Parathyroid adenoma (tissue), 2 donors: ENCODE results near the gene PDIA3.

Experiments used
- H2AFZ ChIP-seq: fragments of 300-600 bp; sonication (generic); one replicate; pipeline ENCODE4 v1.7.0; 2017; ENCODE audit warnings: antibody characterized with exemption, mild to moderate bottlenecking
- H3K27ac ChIP-seq: fragments of 300-600 bp; sonication (generic); one replicate; pipeline ENCODE4 v1.7.0; 2017
- H3K27me3 ChIP-seq: fragments of 300-600 bp; sonication (generic); one replicate; pipeline ENCODE4 v1.7.0; 2017; ENCODE audit warnings: low read length; ENCODE audit not compliant: control insufficient read depth, insufficient read depth
- H3K36me3 ChIP-seq: fragments of 300-600 bp; sonication (generic); one replicate; pipeline ENCODE4 v1.7.0; 2017; ENCODE audit warnings: low read length; ENCODE audit not compliant: control insufficient read depth, insufficient read depth
- H3K4me1 ChIP-seq: fragments of 300-600 bp; sonication (generic); one replicate; pipeline ENCODE4 v1.7.0; 2017; ENCODE audit warnings: control low read depth
- H3K4me2 ChIP-seq: fragments of 300-600 bp; sonication (generic); one replicate; pipeline ENCODE4 v1.7.0; 2017; ENCODE audit warnings: low read length
- H3K4me3 ChIP-seq: fragments of 300-600 bp; sonication (generic); one replicate; pipeline ENCODE4 v1.7.0; 2017; ENCODE audit warnings: low read depth, low read length
- H3K79me2 ChIP-seq: fragments of 300-600 bp; sonication (generic); one replicate; pipeline ENCODE4 v1.7.0; 2017; ENCODE audit warnings: control low read depth
- H3K9ac ChIP-seq: fragments of 300-600 bp; sonication (generic); one replicate; pipeline ENCODE4 v1.7.0; 2017; ENCODE audit warnings: mild to moderate bottlenecking
- H3K9me3 ChIP-seq: fragments of 300-600 bp; sonication (generic); one replicate; pipeline ENCODE4 v1.7.0; 2017; ENCODE audit warnings: low read length; ENCODE audit not compliant: control insufficient read depth
- TF ChIP-seq, protein P1 (sequence below): fragments of 300-600 bp; sonication (generic); IDR thresholded peaks from one replicate; pipeline ENCODE4 v1.7.0; 2017; ENCODE audit warnings: antibody characterized with exemption, mild to moderate bottlenecking
- donor health status: primary hyperparathyroidism.

The PDIA3 gene

DNA sequence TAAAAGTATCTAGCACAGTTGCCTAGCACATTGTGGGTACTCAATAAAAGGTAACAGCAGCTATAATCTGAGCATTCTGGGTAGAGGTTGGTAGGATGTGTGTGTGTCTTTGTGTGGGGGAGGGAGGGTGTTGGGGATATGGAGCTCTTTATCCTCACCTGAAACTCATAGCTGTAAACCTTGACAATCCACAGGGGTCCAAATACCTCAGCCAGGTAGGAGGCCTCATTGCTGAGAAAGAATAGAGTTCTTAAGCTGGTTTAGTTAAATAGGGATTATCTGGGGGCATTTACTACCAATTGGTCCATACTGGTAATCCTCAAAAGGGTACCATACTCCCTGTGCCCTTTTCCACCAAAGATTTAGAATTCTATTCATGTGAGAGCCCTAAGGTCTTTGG, 49.8 kb downstream of the PDIA3 start:
- Histone ChIP-seq H3K4me1 (no peaks in the 10 kb centered on the region), H3K36me3 (no peaks in the 10 kb centered on the region), H3K9me3 (no peaks in the 10 kb centered on the region), H3K9ac (no peak overlapping the region), H2AFZ (no peak overlapping the region), H3K4me3 (no peak overlapping the region), H3K79me2 (peaks cover 10% of the 10 kb centered on the region), H3K27ac (no peak overlapping the region), H3K27me3 (no peaks in the 10 kb centered on the region), H3K4me2 (no peak overlapping the region)
- TF ChIP-seq, protein P1, sequence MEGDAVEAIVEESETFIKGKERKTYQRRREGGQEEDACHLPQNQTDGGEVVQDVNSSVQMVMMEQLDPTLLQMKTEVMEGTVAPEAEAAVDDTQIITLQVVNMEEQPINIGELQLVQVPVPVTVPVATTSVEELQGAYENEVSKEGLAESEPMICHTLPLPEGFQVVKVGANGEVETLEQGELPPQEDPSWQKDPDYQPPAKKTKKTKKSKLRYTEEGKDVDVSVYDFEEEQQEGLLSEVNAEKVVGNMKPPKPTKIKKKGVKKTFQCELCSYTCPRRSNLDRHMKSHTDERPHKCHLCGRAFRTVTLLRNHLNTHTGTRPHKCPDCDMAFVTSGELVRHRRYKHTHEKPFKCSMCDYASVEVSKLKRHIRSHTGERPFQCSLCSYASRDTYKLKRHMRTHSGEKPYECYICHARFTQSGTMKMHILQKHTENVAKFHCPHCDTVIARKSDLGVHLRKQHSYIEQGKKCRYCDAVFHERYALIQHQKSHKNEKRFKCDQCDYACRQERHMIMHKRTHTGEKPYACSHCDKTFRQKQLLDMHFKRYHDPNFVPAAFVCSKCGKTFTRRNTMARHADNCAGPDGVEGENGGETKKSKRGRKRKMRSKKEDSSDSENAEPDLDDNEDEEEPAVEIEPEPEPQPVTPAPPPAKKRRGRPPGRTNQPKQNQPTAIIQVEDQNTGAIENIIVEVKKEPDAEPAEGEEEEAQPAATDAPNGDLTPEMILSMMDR: no peak

DNA sequence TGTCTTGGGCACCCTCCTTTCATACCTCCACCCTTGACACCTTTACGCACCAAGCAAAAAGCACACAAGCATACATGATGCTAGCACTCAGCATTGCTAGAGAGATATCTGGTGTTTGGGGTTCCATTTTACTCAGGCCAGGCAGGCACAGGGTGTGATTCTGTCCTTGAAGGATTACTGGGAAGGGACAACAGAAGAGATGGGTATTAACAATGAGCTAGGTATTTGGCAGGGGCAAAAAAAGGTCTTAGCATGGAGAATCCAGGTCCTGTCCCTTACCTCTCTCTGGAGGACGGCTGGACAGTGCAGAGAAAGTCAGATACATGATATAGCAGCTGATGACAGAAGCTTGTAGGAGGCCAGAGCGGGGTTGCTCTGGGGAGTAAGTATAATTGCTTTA, 50.3 kb downstream of the PDIA3 start:
- Histone ChIP-seq H3K79me2 (peaks cover 10% of the 10 kb centered on the region), H3K36me3 (no peaks in the 10 kb centered on the region), H3K4me2 (no peak overlapping the region), H3K4me1 (peaks cover 3% of the 10 kb centered on the region), H3K9me3 (no peaks in the 10 kb centered on the region), H3K27ac (no peak overlapping the region), H3K9ac (no peak overlapping the region), H3K4me3 (no peak overlapping the region), H3K27me3 (no peaks in the 10 kb centered on the region), H2AFZ (no peak overlapping the region)
- TF ChIP-seq, protein P1: no peak

DNA sequence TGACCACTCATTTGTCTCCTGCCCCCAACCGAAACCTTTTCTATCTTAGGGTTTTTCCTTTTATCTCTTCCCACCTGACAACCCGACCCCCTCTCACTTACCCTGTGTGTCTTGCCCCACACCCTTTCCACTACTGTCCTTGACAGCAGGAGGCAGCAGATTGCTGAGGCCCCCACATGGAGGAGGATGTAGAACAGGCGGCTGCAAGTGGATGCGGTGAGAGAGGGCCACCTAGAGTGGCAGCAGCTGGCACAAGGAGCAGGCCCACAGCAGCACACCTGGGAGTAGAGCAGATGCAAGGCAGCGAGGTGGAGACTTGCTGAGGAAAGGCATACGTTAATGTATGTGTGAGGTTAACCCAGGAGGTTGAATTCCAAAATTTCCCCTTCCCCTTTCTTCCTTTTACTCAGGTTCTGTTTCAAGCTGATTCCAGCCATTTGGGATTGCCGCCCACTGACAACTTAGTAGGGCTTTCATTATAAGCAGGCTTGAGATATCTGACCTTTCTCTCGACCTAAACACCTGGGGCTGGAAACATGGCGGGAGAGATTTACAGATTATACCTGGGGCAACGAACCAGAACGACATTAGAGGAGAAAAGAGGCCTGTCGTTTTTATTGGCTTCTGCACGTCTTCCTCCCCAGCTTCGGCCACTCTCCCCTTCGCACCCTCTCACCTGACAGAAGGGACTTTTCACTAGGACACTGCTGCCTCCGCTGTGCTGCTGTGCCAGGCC, 53.1 kb downstream of the PDIA3 start:
- Histone ChIP-seq H3K4me1 (peaks cover 3% of the 10 kb centered on the region), H3K4me2 (no peak overlapping the region), H3K36me3 (no peaks in the 10 kb centered on the region), H3K4me3 (no peak overlapping the region), H3K27me3 (no peaks in the 10 kb centered on the region), H3K27ac (peak overlapping the region; percentile 85), H3K79me2 (peaks cover 5% of the 10 kb centered on the region), H3K9ac (no peak overlapping the region), H2AFZ (no peak overlapping the region), H3K9me3 (no peaks in the 10 kb centered on the region)
- TF ChIP-seq, protein P1: no peak

DNA sequence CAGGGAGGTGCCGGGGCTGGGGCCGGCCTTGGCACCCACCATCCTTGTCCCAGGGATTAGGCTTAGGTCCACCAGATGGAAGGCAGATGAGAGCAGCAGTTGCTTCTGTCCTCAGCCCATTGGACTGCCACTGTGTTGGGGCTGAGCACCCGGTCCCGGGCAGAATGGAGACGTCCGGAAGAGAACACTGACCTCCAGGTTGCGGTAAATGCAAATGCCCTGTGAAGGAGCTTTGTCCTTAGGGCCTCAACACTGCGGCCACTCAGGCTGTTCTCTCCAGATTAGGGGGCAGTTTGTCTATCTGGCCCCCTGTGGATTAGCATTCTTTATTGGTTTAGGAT, 53.7 kb downstream of the PDIA3 start, which contains the start of gene SERINC4:
TSS of gene SERINC4 (minus strand) at position 276 of the 341 bp plus-strand sequence. CDS start at position 42, 234 bp downstream.
- H3K27me3 ChIP-seq: no peaks in the 10 kb centered on the region
- peak within 1 kb of the TSS; percentile 94 for H3K4me3 ChIP-seq
- H2AFZ ChIP-seq: peak within 1 kb of the TSS; percentile 69
- peak within 1 kb of the TSS; percentile 90 for H3K4me2 ChIP-seq
- H3K9me3 ChIP-seq: no peaks in the 10 kb centered on the region
- peaks cover 3% of the 10 kb centered on the region for H3K79me2 ChIP-seq
- H3K9ac ChIP-seq: no peak within 1 kb of the TSS
- H3K27ac ChIP-seq: peak within 1 kb of the TSS; percentile 85
- TF ChIP-seq, protein P1: no peak
- no peaks in the 10 kb centered on the region for H3K36me3 ChIP-seq
- peaks cover 3% of the 10 kb centered on the region for H3K4me1 ChIP-seq
